NCI-H345 (cell line): Measurements from ENCODE around the gene TMPRSS13.
"Not testable (repeated sequence)": the region's sequence is repeated elsewhere in the genome, so short reads cannot be mapped to it uniquely, and the experiment has no call there.

Experiments used
- DNase-seq: peaks from one replicate; lab custom pipeline; 2025; lab: John Stamatoyannopoulos, UW

Gene TMPRSS13

GRCh38 chr11:117929142-117929915 is at the start of gene TMPRSS13:
Gene TMPRSS13 (minus strand): TSS chr11:117929402. CDS start chr11:117929307, 95 bp downstream.
- no peak for DNase-seq

- DNase-seq: no peak
Measured at GRCh38 chr11:117978991-117979390, 49.8 kb upstream of the TMPRSS13 start.

GRCh38 chr11:117978291-117978910 is 49.2 kb upstream of the TMPRSS13 start:
- DNase-seq: not testable (repeated sequence)

- DNase-seq: not testable (repeated sequence)
Measured at GRCh38 chr11:117977612-117978264, 48.5 kb upstream of the TMPRSS13 start.

- DNase-seq: no peak
Measured at GRCh38 chr11:117977029-117977428, 47.8 kb upstream of the TMPRSS13 start.

GRCh38 chr11:117976445-117976844 is 47.2 kb upstream of the TMPRSS13 start:
- DNase-seq: no peak

- DNase-seq: no peak
Measured at GRCh38 chr11:117973503-117973860, 44.3 kb upstream of the TMPRSS13 start.

GRCh38 chr11:117972629-117973502 is 43.7 kb upstream of the TMPRSS13 start:
- DNase-seq: no peak

- DNase-seq: no peak
Measured at GRCh38 chr11:117972044-117972443, 42.8 kb upstream of the TMPRSS13 start.

GRCh38 chr11:117970400-117971024 is 41.3 kb upstream of the TMPRSS13 start:
- no peak for DNase-seq

- no peak for DNase-seq
Measured at GRCh38 chr11:117969160-117969991, 40.2 kb upstream of the TMPRSS13 start.

GRCh38 chr11:117966908-117967307 is 37.7 kb upstream of the TMPRSS13 start:
- DNase-seq: no peak

GRCh38 chr11:117962826-117963225 is 33.6 kb upstream of the TMPRSS13 start:
- DNase-seq: no peak

- no peak for DNase-seq
Measured at GRCh38 chr11:117961896-117962295, 32.7 kb upstream of the TMPRSS13 start.

GRCh38 chr11:117960406-117960805 is 31.2 kb upstream of the TMPRSS13 start:
- DNase-seq: no peak

GRCh38 chr11:117959438-117960149 is 30.4 kb upstream of the TMPRSS13 start:
- DNase-seq: no peak

- DNase-seq: no peak
Measured at GRCh38 chr11:117958949-117959348, 29.7 kb upstream of the TMPRSS13 start.

GRCh38 chr11:117953024-117953671 is 23.9 kb upstream of the TMPRSS13 start:
- no peak for DNase-seq
